ENCODE data around the gene DNMT3A.

Gene DNMT3A

DNA sequence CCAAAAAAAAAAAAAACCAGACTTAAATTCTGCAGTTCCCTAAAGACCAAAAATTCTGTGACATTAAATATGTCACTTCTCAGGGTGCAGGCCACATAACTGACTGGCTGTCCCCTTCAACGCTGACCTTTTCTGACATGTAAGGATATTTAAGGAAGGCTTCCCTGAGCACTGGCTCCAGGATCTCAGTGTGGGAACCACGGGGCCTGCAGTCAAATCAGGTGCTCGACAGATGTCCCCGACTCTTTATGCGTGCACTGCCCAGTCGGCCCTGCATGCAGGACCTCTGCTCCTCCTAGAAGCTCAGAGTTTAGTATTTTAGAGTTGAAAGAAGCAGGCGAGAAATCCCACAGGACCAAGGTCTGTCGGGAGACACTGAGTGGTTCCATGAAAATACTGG lies 104.0 kb downstream of the DNMT3A start:
- H3K27me3 ChIP-seq (ENCODE audit: insufficient read depth, low read length, poor library complexity, severe bottlenecking): no peaks in the 10 kb centered on the region
- TF ChIP-seq, protein P1, sequence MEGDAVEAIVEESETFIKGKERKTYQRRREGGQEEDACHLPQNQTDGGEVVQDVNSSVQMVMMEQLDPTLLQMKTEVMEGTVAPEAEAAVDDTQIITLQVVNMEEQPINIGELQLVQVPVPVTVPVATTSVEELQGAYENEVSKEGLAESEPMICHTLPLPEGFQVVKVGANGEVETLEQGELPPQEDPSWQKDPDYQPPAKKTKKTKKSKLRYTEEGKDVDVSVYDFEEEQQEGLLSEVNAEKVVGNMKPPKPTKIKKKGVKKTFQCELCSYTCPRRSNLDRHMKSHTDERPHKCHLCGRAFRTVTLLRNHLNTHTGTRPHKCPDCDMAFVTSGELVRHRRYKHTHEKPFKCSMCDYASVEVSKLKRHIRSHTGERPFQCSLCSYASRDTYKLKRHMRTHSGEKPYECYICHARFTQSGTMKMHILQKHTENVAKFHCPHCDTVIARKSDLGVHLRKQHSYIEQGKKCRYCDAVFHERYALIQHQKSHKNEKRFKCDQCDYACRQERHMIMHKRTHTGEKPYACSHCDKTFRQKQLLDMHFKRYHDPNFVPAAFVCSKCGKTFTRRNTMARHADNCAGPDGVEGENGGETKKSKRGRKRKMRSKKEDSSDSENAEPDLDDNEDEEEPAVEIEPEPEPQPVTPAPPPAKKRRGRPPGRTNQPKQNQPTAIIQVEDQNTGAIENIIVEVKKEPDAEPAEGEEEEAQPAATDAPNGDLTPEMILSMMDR (conservative IDR thresholded peaks at IDR 0.05; ENCODE audit: low read length): no peak
- TF ChIP-seq EZH2phosphoT487 (IDR thresholded peaks at IDR 0.05; ENCODE audit: borderline replicate concordance): no peak
- H4K20me1 ChIP-seq (ENCODE audit: insufficient read depth, low read length, poor library complexity, severe bottlenecking): peaks cover 4% of the 10 kb centered on the region
- no peaks in the 10 kb centered on the region for H3F3A ChIP-seq (ENCODE audit: low read depth)
- no peaks in the 10 kb centered on the region for H3K9me3 ChIP-seq (ENCODE audit: insufficient read depth, low read depth, low read length)
- H2AFZ ChIP-seq (ENCODE audit: low read length): no peak overlapping the region
- no peaks in the 10 kb centered on the region for H3K4me1 ChIP-seq (ENCODE audit: insufficient read depth, low read length, poor library complexity, severe bottlenecking)
- H3K4me2 ChIP-seq (ENCODE audit: low read depth, low read length, poor library complexity, severe bottlenecking): no peak overlapping the region
- H3K4me3 ChIP-seq (ENCODE audit: low read length, poor library complexity, severe bottlenecking): no peak overlapping the region
- no peak overlapping the region for H3K9ac ChIP-seq (ENCODE audit: low read depth, low read length, poor library complexity, severe bottlenecking)
- H3K79me2 ChIP-seq (ENCODE audit: insufficient read depth, low read length): no peaks in the 10 kb centered on the region
- H3K9me2 ChIP-seq (replicated peaks; ENCODE audit: low read depth, low read length): no peaks in the 10 kb centered on the region
- H3K36me3 ChIP-seq (ENCODE audit: insufficient read depth, low read length): peaks cover 95% of the 10 kb centered on the region; the same call in 1 of the 2 replicates

GRCh38 chr2:25236736-25237135 lies 105.0 kb downstream of the DNMT3A start:
- no peak for TF ChIP-seq EZH2phosphoT487 (IDR thresholded peaks at IDR 0.05; ENCODE audit: borderline replicate concordance)
- TF ChIP-seq, protein P1 (conservative IDR thresholded peaks at IDR 0.05; ENCODE audit: low read length): no peak
- Histone ChIP-seq H4K20me1 (ENCODE audit: insufficient read depth, low read length, poor library complexity, severe bottlenecking) (peaks cover 4% of the 10 kb centered on the region), H3K79me2 (ENCODE audit: insufficient read depth, low read length) (no peaks in the 10 kb centered on the region), H3K27me3 (ENCODE audit: insufficient read depth, low read length, poor library complexity, severe bottlenecking) (no peaks in the 10 kb centered on the region), H3K9me3 (ENCODE audit: insufficient read depth, low read depth, low read length) (no peaks in the 10 kb centered on the region), H3K36me3 (ENCODE audit: insufficient read depth, low read length) (peaks cover 93% of the 10 kb centered on the region; the same call in 1 of the 2 replicates), H3K4me2 (ENCODE audit: low read depth, low read length, poor library complexity, severe bottlenecking) (no peak overlapping the region), H3K4me3 (ENCODE audit: low read length, poor library complexity, severe bottlenecking) (no peak overlapping the region), H3K9ac (ENCODE audit: low read depth, low read length, poor library complexity, severe bottlenecking) (no peak overlapping the region), H3K9me2 (replicated peaks; ENCODE audit: low read depth, low read length) (no peaks in the 10 kb centered on the region), H3K4me1 (ENCODE audit: insufficient read depth, low read length, poor library complexity, severe bottlenecking) (no peaks in the 10 kb centered on the region), H3F3A (ENCODE audit: low read depth) (no peaks in the 10 kb centered on the region), H2AFZ (ENCODE audit: low read length) (no peak overlapping the region)

DNA sequence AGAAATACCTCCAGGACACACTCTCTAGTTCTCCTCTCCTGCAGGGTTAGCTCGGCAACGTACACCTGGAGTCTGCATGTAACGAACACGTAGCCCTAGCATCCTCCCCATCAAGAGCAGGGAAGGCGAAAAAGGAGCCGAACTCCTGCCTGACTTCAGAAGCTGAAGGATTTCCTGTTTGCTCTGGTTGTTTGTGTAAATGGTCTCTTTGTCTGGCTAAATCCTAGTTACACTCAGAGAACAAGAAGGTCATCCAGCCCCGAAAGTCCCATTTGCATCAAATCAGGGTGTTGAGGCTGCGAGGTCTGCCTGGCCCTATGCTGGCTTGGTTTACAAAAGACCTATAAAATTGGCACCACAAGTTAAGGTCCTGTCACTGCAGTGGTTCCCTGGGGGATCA lies 107.0 kb downstream of the DNMT3A start:
- Histone ChIP-seq H3K9me3 (ENCODE audit: insufficient read depth, low read depth, low read length) (no peaks in the 10 kb centered on the region), H3K4me1 (ENCODE audit: insufficient read depth, low read length, poor library complexity, severe bottlenecking) (no peaks in the 10 kb centered on the region), H3K27me3 (ENCODE audit: insufficient read depth, low read length, poor library complexity, severe bottlenecking) (no peaks in the 10 kb centered on the region), H4K20me1 (ENCODE audit: insufficient read depth, low read length, poor library complexity, severe bottlenecking) (peaks cover 4% of the 10 kb centered on the region), H3K9me2 (replicated peaks; ENCODE audit: low read depth, low read length) (no peaks in the 10 kb centered on the region), H3F3A (ENCODE audit: low read depth) (no peaks in the 10 kb centered on the region), H3K9ac (ENCODE audit: low read depth, low read length, poor library complexity, severe bottlenecking) (no peak overlapping the region), H3K36me3 (ENCODE audit: insufficient read depth, low read length) (peaks cover 78% of the 10 kb centered on the region; the same call in 1 of the 2 replicates), H3K4me3 (ENCODE audit: low read length, poor library complexity, severe bottlenecking) (no peak overlapping the region), H2AFZ (ENCODE audit: low read length) (no peak overlapping the region), H3K4me2 (ENCODE audit: low read depth, low read length, poor library complexity, severe bottlenecking) (no peak overlapping the region), H3K79me2 (ENCODE audit: insufficient read depth, low read length) (no peaks in the 10 kb centered on the region)
- no peak for TF ChIP-seq EZH2phosphoT487 (IDR thresholded peaks at IDR 0.05; ENCODE audit: borderline replicate concordance)
- TF ChIP-seq, protein P1 (conservative IDR thresholded peaks at IDR 0.05; ENCODE audit: low read length): no peak

All from Loucy (cell line).